Smooth muscle cell of bladder (primary cell): ENCODE results near the gene CERS1. TPM values are rescaled to one million over a fixed set of nuclear protein-coding genes. Genes with fewer than 3 reads are reported as not detected.

Experiments
- total RNA-seq: library from RNA; depleted of rRNA; stranded (reverse); fragments of >200 nt; gene quantifications from 2 replicates; pipeline ENCODE4 v1.2.3, GENCODE V29; 2014

The CERS1 gene
- total RNA-seq = 0.85 and 2.7 TPM in 2 replicates

DNA sequence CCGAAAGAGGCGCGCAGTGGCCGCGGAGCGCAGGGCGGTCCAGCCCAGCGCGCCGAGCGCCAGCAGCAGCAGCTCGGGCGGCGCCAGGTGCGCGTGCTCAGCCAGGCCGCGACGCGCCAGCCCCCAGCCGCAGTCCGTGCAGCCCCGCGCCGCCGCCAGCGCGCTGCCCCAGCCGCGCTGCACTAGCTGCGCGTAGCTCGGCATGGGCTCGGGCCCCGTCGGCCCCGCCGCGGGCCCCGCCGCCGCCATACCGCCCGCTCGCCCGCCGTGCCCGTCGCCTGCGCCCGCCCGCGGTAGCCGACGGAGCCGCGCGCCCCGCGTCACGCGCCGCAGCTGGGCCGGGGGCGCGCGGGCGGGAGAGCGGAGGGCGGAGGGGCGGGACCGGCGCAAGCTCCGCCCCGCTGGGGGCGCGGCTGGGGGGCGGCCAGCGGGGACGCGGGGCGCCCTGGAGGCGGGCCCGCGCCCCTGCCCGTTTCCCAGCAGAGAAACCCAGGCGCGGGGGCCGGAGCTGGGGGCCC lies at the start of gene CERS1:
Gene CERS1, minus strand, starts transcription at position 335 of the 518 bp plus-strand sequence. Its CDS starts 86 bp downstream, at position 249.

DNA sequence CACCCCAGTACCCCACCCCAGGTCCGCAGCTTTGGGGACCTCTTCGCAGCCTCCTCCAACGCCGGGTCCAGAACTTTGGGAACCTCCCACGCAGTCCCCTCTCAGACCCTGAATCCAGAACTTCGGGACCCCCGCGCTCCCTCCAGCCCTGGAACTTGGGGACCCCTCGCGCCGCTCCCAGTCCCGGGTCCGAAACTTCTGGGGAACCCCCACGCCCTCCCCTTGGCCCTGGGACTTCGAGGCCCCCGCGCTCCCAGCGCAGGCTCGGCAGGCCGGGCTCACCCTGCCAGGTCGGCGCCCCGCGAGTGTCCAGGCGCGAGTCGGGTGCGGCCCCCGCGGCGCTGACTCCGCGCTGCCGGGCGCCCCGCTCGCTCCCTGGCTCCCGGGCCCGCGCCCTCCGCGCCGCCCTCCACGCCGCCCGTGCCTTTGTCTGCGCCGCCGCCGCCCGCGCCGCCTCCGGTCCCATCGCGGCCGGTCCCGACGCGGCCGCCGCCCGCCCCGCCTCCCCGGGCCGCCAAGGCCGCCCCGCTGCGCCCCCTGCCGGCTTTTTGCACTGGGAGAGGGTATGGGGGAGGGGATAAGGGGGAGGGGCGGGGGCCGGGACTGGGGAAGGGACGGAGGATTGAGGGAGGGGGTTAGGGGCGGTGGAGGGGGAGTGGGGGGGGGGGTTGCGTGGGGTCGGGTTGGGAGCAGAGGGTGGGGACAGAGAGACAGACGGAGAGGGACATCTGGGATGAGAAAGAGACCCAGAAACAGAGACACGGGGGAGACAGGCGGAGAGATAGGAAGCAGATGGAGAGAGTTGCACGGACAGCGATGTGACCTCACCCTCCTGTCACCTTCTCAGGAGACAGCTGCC lies 45.0 kb upstream of the CERS1 start, which contains the start of gene HOMER3:
Gene HOMER3, minus strand, starts transcription at position 449 of the 859 bp plus-strand sequence. CDS start 2,235 bp downstream, outside the sequence.

DNA sequence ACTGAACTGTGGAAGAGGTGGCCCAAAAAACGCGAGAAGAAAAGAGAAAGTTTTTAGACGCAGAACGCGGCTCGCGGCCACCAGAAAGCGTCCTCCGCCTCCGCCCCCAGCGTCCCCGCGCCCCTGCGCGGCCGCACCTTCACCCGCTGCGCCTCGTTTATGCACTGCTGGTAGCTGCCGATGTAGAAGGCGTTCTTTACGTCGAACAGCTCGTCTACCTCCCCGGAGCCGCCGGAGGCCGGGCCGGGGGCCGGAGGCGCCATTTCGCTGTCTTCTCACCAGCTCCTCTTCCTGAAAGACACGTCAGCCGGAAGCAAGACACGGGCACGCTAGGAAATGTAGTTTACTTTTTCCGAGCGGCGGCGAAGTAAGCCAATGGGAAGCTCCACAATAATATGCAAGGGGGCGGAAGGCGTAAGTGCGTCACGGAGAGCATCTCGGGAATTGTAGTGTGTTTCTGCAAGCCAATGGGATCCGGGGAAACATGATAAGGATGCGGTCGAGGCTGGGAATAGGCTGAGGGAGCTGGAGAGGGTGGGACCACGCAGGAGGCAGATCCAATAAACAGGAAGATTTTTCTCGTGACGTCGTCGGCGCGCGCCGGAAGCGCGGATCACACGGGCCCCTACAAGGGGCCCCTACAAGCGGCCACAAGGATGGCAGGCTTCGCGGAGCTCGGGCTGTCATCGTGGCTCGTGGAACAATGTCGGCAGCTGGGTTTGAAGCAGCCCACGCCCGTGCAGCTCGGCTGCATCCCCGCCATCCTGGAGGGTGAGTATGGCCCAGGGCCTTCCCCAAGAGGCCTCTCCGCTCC lies 23.3 kb upstream of the CERS1 start, which contains the start of the genes COPE and DDX49:
Gene COPE, minus strand, starts transcription at position 302 of the 814 bp plus-strand sequence. Its CDS starts 39 bp downstream, at position 263.
Gene DDX49, plus strand, starts transcription at position 630 of the 814 bp plus-strand sequence. Its CDS starts 27 bp downstream, at position 657.

GRCh38 chr19:18831524-18832305 lies 64.2 kb downstream of the CERS1 start, which contains the start of gene UPF1:
TSS of gene UPF1 (plus strand) at chr19:18831959. CDS start at chr19:18832210, 251 bp downstream.

Other genes with a start within 250 kb of the CERS1 start
- 1.6 and 2.8 TPM in 2 replicates for gene CRTC1, start 212.5 kb downstream of the CERS1 start, total RNA-seq
- gene COMP, start 104.9 kb downstream of the CERS1 start, total RNA-seq = 1.3 and 5.7 TPM in 2 replicates
- 41.5 and 54.9 TPM in 2 replicates for gene UPF1, start 64.2 kb downstream of the CERS1 start, total RNA-seq
- 167 and 229 TPM in 2 replicates for gene COPE, start 23.2 kb upstream of the CERS1 start, total RNA-seq
- gene DDX49, start 23.6 kb upstream of the CERS1 start, total RNA-seq = 56.9 and 80.1 TPM in 2 replicates
- gene HOMER3, start 45.1 kb upstream of the CERS1 start, total RNA-seq = 51.9 and 72.1 TPM in 2 replicates
- gene SUGP2, start 137.4 kb upstream of the CERS1 start, total RNA-seq = 23.3 and 27.3 TPM in 2 replicates
- gene ARMC6, start 137.4 kb upstream of the CERS1 start, total RNA-seq = 25.1 and 27.7 TPM in 2 replicates
- gene SLC25A42, start 167.8 kb upstream of the CERS1 start, total RNA-seq = 4.4 and 5.7 TPM in 2 replicates
- 28.9 and 31.7 TPM in 2 replicates for gene TMEM161A, start 242.3 kb upstream of the CERS1 start, total RNA-seq